HG03095 (cell line): ENCODE measurements around the gene PLEKHM2.
"Not testable (repeated sequence)": the region's sequence is repeated elsewhere in the genome, so short reads cannot be mapped to it uniquely, and the experiment has no call there.

ENCODE experiments used
- ATAC-seq: cut with Tn5 transposase; IDR thresholded peaks from one replicate; pipeline ENCODE4 v1.9.1; 2021; ENCODE audit warnings: moderate library complexity; ENCODE audit not compliant: unreplicated experiment

PLEKHM2 gene

GRCh38 chr1:15699321-15699720 is 15.2 kb downstream of the PLEKHM2 start:
- ATAC-seq, result not testable (repeated sequence)

GRCh38 chr1:15700508-15700907 is 16.4 kb downstream of the PLEKHM2 start:
- no peak for ATAC-seq

- ATAC-seq, result no peak
Measured at GRCh38 chr1:15701784-15702183, 17.7 kb downstream of the PLEKHM2 start.

GRCh38 chr1:15702722-15703550 is 18.8 kb downstream of the PLEKHM2 start:
- ATAC-seq, result no peak

GRCh38 chr1:15703562-15703961 is 19.4 kb downstream of the PLEKHM2 start:
- ATAC-seq, result no peak

GRCh38 chr1:15704526-15705183 is 20.5 kb downstream of the PLEKHM2 start:
- ATAC-seq, result no peak

GRCh38 chr1:15705184-15705566 is 21.1 kb downstream of the PLEKHM2 start:
- no peak for ATAC-seq

- ATAC-seq, result no peak
Measured at GRCh38 chr1:15706751-15707150, 22.6 kb downstream of the PLEKHM2 start.

- ATAC-seq, result no peak
Measured at GRCh38 chr1:15707239-15707925, 23.3 kb downstream of the PLEKHM2 start.

- ATAC-seq, result no peak
Measured at GRCh38 chr1:15708486-15709137, 24.5 kb downstream of the PLEKHM2 start.

- no peak for ATAC-seq
Measured at GRCh38 chr1:15709226-15709625, 25.1 kb downstream of the PLEKHM2 start.

GRCh38 chr1:15712168-15712567 is 28.0 kb downstream of the PLEKHM2 start:
- no peak for ATAC-seq

GRCh38 chr1:15714406-15715136 is 30.5 kb downstream of the PLEKHM2 start:
- no peak for ATAC-seq

- no peak for ATAC-seq
Measured at GRCh38 chr1:15717418-15718125, 33.5 kb downstream of the PLEKHM2 start.

GRCh38 chr1:15718199-15718601 is 34.1 kb downstream of the PLEKHM2 start:
- ATAC-seq, result no peak

GRCh38 chr1:15719381-15720120 is 35.4 kb downstream of the PLEKHM2 start:
- ATAC-seq, result no peak

GRCh38 chr1:15720861-15721260 is 36.7 kb downstream of the PLEKHM2 start:
- no peak for ATAC-seq

GRCh38 chr1:15722411-15722810 is 38.3 kb downstream of the PLEKHM2 start:
- no peak for ATAC-seq

GRCh38 chr1:15722836-15723532 is 38.9 kb downstream of the PLEKHM2 start:
- no peak for ATAC-seq
